Measurements from ENCODE around the gene SLC37A2.

Gene SLC37A2

GRCh38 chr11:125093502-125093901 lies 30.4 kb downstream of the SLC37A2 start:
- TF ChIP-seq CTCF (conservative IDR thresholded peaks at IDR 0.05; ENCODE audit: low read depth, low read length), result no peak
- Histone ChIP-seq H3K4me2 (no peak overlapping the region), H4K20me1 (ENCODE audit: insufficient read depth) (no peaks in the 10 kb centered on the region), H3K79me2 (ENCODE audit: insufficient read depth, low read depth) (no peaks in the 10 kb centered on the region), H2AFZ (ENCODE audit: low read depth) (no peak overlapping the region), H3K4me3 (IDR thresholded peaks at IDR 0.05; ENCODE audit: insufficient read depth, low read depth, low read length) (no peak overlapping the region), H3K4me1 (ENCODE audit: low read depth, poor library complexity, severe bottlenecking) (no peaks in the 10 kb centered on the region), H3K9ac (no peak overlapping the region), H3K36me3 (ENCODE audit: insufficient read depth) (no peaks in the 10 kb centered on the region), H3K27me3 (ENCODE audit: insufficient read depth, low read depth) (no peaks in the 10 kb centered on the region), H3K27ac (no peak overlapping the region)

DNA sequence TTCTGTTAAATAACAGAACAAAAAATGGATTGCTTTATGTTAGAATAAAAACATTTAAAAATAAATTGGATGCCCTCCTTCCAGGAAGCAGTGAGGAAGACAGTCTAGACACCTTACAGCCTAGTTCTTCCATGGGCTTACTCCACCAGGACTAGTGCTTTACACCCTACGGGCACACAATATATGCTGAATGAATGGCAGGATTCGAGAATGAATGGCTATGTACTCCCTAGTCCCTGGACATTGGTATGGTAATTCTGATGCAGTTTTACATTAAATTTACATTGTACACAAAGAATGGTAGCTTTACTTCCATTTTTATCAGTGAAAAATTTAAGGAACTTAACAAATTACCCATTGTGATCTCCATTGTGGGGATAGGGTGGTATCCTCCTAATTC lies 31.6 kb downstream of the SLC37A2 start:
- H2AFZ ChIP-seq (ENCODE audit: low read depth), result no peak overlapping the region
- no peak overlapping the region for H3K27ac ChIP-seq
- no peaks in the 10 kb centered on the region for H3K4me1 ChIP-seq (ENCODE audit: low read depth, poor library complexity, severe bottlenecking)
- no peak for TF ChIP-seq CTCF (conservative IDR thresholded peaks at IDR 0.05; ENCODE audit: low read depth, low read length)
- H3K9ac ChIP-seq, result no peak overlapping the region
- no peak overlapping the region for H3K4me3 ChIP-seq (IDR thresholded peaks at IDR 0.05; ENCODE audit: insufficient read depth, low read depth, low read length)
- no peaks in the 10 kb centered on the region for H3K27me3 ChIP-seq (ENCODE audit: insufficient read depth, low read depth)
- H4K20me1 ChIP-seq (ENCODE audit: insufficient read depth), result no peaks in the 10 kb centered on the region
- no peaks in the 10 kb centered on the region for H3K36me3 ChIP-seq (ENCODE audit: insufficient read depth)
- no peaks in the 10 kb centered on the region for H3K79me2 ChIP-seq (ENCODE audit: insufficient read depth, low read depth)
- no peak overlapping the region for H3K4me2 ChIP-seq

DNA sequence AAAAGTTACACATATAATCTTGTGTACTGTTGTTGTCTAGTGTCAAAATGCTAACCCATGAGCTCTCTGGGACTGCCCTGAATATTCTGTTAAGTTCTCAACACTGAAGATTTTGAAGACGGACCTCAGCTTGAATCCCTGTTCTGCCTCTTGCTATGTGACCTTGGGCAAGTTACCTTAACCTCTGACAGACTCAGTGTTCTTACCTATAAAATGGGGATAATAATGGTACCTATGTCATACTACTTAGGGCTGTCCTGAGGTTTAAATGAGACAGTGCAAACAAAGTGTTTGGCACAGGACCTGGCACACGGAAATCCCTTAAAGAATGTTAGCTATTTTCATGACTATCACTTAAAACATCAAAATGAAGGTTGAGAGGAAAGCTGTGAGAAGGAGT lies 37.0 kb downstream of the SLC37A2 start:
- no peak overlapping the region for H2AFZ ChIP-seq (ENCODE audit: low read depth)
- H3K4me2 ChIP-seq, result no peak overlapping the region
- H3K79me2 ChIP-seq (ENCODE audit: insufficient read depth, low read depth), result no peaks in the 10 kb centered on the region
- H3K9ac ChIP-seq, result no peak overlapping the region
- H3K27ac ChIP-seq, result no peak overlapping the region
- no peak overlapping the region for H3K4me3 ChIP-seq (IDR thresholded peaks at IDR 0.05; ENCODE audit: insufficient read depth, low read depth, low read length)
- H3K27me3 ChIP-seq (ENCODE audit: insufficient read depth, low read depth), result no peaks in the 10 kb centered on the region
- no peaks in the 10 kb centered on the region for H4K20me1 ChIP-seq (ENCODE audit: insufficient read depth)
- H3K36me3 ChIP-seq (ENCODE audit: insufficient read depth), result no peaks in the 10 kb centered on the region
- no peak for TF ChIP-seq CTCF (conservative IDR thresholded peaks at IDR 0.05; ENCODE audit: low read depth, low read length)
- H3K4me1 ChIP-seq (ENCODE audit: low read depth, poor library complexity, severe bottlenecking), result no peaks in the 10 kb centered on the region

DNA sequence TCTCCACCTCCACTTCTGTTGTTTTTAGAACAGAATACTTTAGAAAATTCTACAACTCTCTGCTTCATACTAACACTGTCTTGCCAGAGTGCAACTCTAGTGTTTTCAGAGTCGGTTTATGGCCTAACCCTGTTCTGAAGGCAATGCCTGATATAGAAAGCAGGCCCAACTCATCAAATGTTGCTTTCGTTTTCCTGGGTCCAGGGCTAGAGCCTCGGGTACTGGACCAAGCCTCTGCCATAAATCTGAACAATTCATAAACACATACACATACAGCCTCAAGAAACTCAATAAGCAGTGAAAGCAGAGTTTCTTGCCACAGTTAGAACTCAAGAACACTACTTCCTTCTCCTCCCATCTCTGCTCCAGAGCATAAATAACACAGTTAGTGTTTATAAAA lies 38.5 kb downstream of the SLC37A2 start:
- Histone ChIP-seq H3K9ac (no peak overlapping the region), H2AFZ (ENCODE audit: low read depth) (no peak overlapping the region), H3K27me3 (ENCODE audit: insufficient read depth, low read depth) (no peaks in the 10 kb centered on the region), H3K36me3 (ENCODE audit: insufficient read depth) (no peaks in the 10 kb centered on the region), H3K27ac (no peak overlapping the region), H4K20me1 (ENCODE audit: insufficient read depth) (no peaks in the 10 kb centered on the region), H3K4me3 (IDR thresholded peaks at IDR 0.05; ENCODE audit: insufficient read depth, low read depth, low read length) (no peak overlapping the region), H3K4me2 (no peak overlapping the region), H3K79me2 (ENCODE audit: insufficient read depth, low read depth) (no peaks in the 10 kb centered on the region), H3K4me1 (ENCODE audit: low read depth, poor library complexity, severe bottlenecking) (peaks cover 11% of the 10 kb centered on the region)
- TF ChIP-seq CTCF (conservative IDR thresholded peaks at IDR 0.05; ENCODE audit: low read depth, low read length), result no peak

DNA sequence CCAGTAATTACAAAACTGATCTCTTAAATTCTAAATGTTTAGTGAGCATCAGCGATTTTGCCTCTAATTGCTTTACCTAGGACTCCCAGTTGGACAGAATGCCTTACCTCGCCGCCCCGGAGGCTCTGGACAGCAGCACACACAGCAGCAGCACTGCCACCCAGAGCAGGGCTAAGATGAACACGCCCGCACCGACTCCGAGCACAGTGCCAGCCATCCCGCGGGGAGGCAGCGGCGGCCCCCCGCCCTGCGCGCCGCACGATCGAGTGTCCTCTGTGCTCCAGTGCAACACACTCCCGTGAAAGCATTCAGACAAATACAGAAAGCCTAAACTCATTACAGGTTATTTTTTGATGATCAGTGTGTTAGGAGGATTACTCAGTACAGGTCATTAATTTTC lies 38.9 kb downstream of the SLC37A2 start:
- Histone ChIP-seq H3K4me2 (no peak overlapping the region), H3K4me1 (ENCODE audit: low read depth, poor library complexity, severe bottlenecking) (peaks cover 11% of the 10 kb centered on the region), H3K9ac (no peak overlapping the region), H2AFZ (ENCODE audit: low read depth) (no peak overlapping the region), H4K20me1 (ENCODE audit: insufficient read depth) (no peaks in the 10 kb centered on the region), H3K4me3 (IDR thresholded peaks at IDR 0.05; ENCODE audit: insufficient read depth, low read depth, low read length) (no peak overlapping the region), H3K79me2 (ENCODE audit: insufficient read depth, low read depth) (no peaks in the 10 kb centered on the region), H3K27ac (no peak overlapping the region), H3K36me3 (ENCODE audit: insufficient read depth) (no peaks in the 10 kb centered on the region), H3K27me3 (ENCODE audit: insufficient read depth, low read depth) (no peaks in the 10 kb centered on the region)
- no peak for TF ChIP-seq CTCF (conservative IDR thresholded peaks at IDR 0.05; ENCODE audit: low read depth, low read length)

Data from KMS-11 (cell line).